Spleen (tissue), 11 donors: ENCODE measurements around the gene DIRAS3. TPM values are rescaled to one million over a fixed set of nuclear protein-coding genes. Genes with fewer than 3 reads are reported as not detected.
A peak's percentile ranks its signal among the peaks of the same experiment; 100 is the strongest.

ENCODE experiments used
- DNase-seq: peaks from one replicate; pipeline ENCODE4 v3.0.0-alpha.2; 2020
- H3K27ac ChIP-seq, 8 donors: fragments of 200-600 bp; sonication (generic) in 7 of 8; 1 replicate in 4 of 8; 2 replicates in 4 of 8; pipeline versions ENCODE4 v1.5.0 to v1.8.0; 2016 to 2021; ENCODE audit warnings: inconsistent platforms in 4 of 8, mild to moderate bottlenecking in 4 of 8, moderate library complexity in 1 of 8
- H3K27me3 ChIP-seq, 7 donors: fragments of 200-600 bp; sonication (generic) in 6 of 7; replicated peaks in 1 of 7; 1 replicate in 4 of 7; 2 replicates in 3 of 7; pipeline versions ENCODE4 v1.5.0 to v1.8.0; 2016 to 2021; ENCODE audit warnings: inconsistent platforms in 3 of 7, mild to moderate bottlenecking in 1 of 7
- H3K36me3 ChIP-seq, 6 donors: fragments of 200-600 bp; sonication (generic) in 5 of 6; 1 replicate in 4 of 6; 2 replicates in 2 of 6; pipeline versions ENCODE4 v1.5.0 to v1.8.0; 2016 to 2021; ENCODE audit warnings: inconsistent platforms in 2 of 6
- H3K4me1 ChIP-seq, 6 donors: fragments of 200-600 bp; sonication (generic) in 5 of 6; 1 replicate in 3 of 6; 2 replicates in 3 of 6; pipeline versions ENCODE4 v1.5.0 to v1.8.0; 2016 to 2021; ENCODE audit warnings: inconsistent platforms in 3 of 6
- H3K4me3 ChIP-seq, 8 donors: fragments of 200-600 bp; sonication (generic) in 7 of 8; 1 replicate in 4 of 8; 2 replicates in 4 of 8; pipeline versions ENCODE4 v1.5.0 to v1.8.0; 2016 to 2021; ENCODE audit warnings: inconsistent platforms in 4 of 8, mild to moderate bottlenecking in 4 of 8, moderate library complexity in 2 of 8
- H3K9me3 ChIP-seq, 8 donors: fragments of 200-600 bp; sonication (generic) in 7 of 8; 1 replicate in 4 of 8; 2 replicates in 4 of 8; pipeline versions ENCODE4 v1.5.0 to v1.8.0; 2016 to 2021; ENCODE audit warnings: inconsistent platforms in 4 of 8
- CTCF ChIP-seq, 11 experiments: fragments of 200-600 bp in 7 of 11; fragments of 450-650 bp in 4 of 11; sonication (generic) in 4 of 11; IDR thresholded peaks in 8 of 11; conservative IDR thresholded peaks in 3 of 11; 1 replicate in 7 of 11; 2 replicates in 4 of 11; pipeline versions ENCODE4 v1.4.0 to v1.8.0; 2016 to 2021; ENCODE audit warnings: antibody characterized with exemption in 11 of 11, inconsistent platforms in 4 of 11, mild to moderate bottlenecking in 1 of 11
- POLR2A ChIP-seq, 3 donors: fragments of 450-650 bp; IDR thresholded peaks; one replicate each; pipeline ENCODE4 v1.5.1; 2017; ENCODE audit warnings: antibody characterized with exemption in 3 of 3, mild to moderate bottlenecking in 1 of 3
- POLR2AphosphoS5 ChIP-seq, 3 donors: sonication (generic); formaldehyde crosslinking; IDR thresholded peaks; one replicate each; pipeline ENCODE4 v1.5.1; 2017; ENCODE audit warnings: antibody characterized with exemption in 3 of 3
- WGBS, 5 donors: extraction: QIAGEN DNeasy Blood & Tissue Kit in 3 of 5; methylation state at CpG; one replicate each; pipeline versions ENCODE4 v1.1.5 to v1.1.7; 2013 to 2018; 5-methylcytosine and 5-hydroxymethylcytosine counted together
- intact Hi-C: fragments of 100-400 bp; cut with DNase I; formaldehyde crosslinking; loops from one replicate; pipeline ENCODE4 v1.15.0; 2023; ENCODE audit warnings: low total_unique reads
- polyA plus RNA-seq, 3 donors: library from polyadenylated mRNA; stranded (reverse); fragments of 200-250 nt; gene quantifications; one replicate each; pipeline ENCODE4 v1.2.1, GENCODE V29; 2013
- total RNA-seq, 7 donors: library from RNA; depleted of rRNA in 3 of 7; stranded (reverse); fragments of >200 nt in 3 of 7; fragmentation: NEBNext Ultra II Directional in 4 of 7; extraction: Animal tissue kit (Norgen Biotek cat#: 25700) in 4 of 7; gene quantifications; one replicate each; pipeline versions ENCODE4 v1.1.0 to v1.2.1, GENCODE V29; 2016 to 2021
- donor health status: healthy with polysubstance abuse.
- donor health status: DM: no; HTN: no; CAD: no; lungs with moderate emphysema.
- donor health status: DM: no; HTN: no; CAD: no.
- donor health status: Bipolar disorder and iron deficiency.
- donor health status: healthy.
- donor health status: DM: no; HTN: no; CAD: no.
- donor health status: DM: yes; HTN: yes; CAD: no.

Gene DIRAS3
- total and polyA plus RNA-seq, 10 donors, result 0.92 to 3.0 (median 1.5) TPM

- H3K27me3 ChIP-seq, result no peaks in the 10 kb centered on the region
- intact Hi-C loops, result no loop called here
- H3K4me1 ChIP-seq, result no peaks in the 10 kb centered on the region
- no peak overlapping the region for H3K27ac ChIP-seq
- no peaks in the 10 kb centered on the region for H3K9me3 ChIP-seq
- H3K36me3 ChIP-seq, result no peaks in the 10 kb centered on the region
- no peak overlapping the region for H3K4me3 ChIP-seq
- no peak for DNase-seq
- WGBS, 5 donors, result 67 to 90% (median 74%) methylated on average over 1 of the region's 1 CpG
- TF ChIP-seq POLR2AphosphoS5 (IDR thresholded peaks at IDR 0.05) (no peak), CTCF (IDR thresholded peaks at IDR 0.05 in 8 of 11, conservative IDR thresholded peaks at IDR 0.05 in 3 of 11) (no peak), POLR2A (IDR thresholded peaks at IDR 0.05) (no peak)
Measured at GRCh38 chr1:68085752-68086151, 35.3 kb upstream of the DIRAS3 start.

GRCh38 chr1:68083686-68084085 is 33.3 kb upstream of the DIRAS3 start:
- H3K27me3 ChIP-seq, result no peaks in the 10 kb centered on the region
- no peaks in the 10 kb centered on the region for H3K36me3 ChIP-seq
- H3K9me3 ChIP-seq, result no peaks in the 10 kb centered on the region
- intact Hi-C loops, result no loop called here
- no peak overlapping the region for H3K4me3 ChIP-seq
- WGBS, 5 donors, result 39 to 63% (median 50%) methylated on average over 2 of the region's 2 CpGs
- no peak overlapping the region for H3K27ac ChIP-seq
- no peak for DNase-seq
- TF ChIP-seq CTCF (IDR thresholded peaks at IDR 0.05 in 8 of 11, conservative IDR thresholded peaks at IDR 0.05 in 3 of 11), result no peak
- TF ChIP-seq POLR2A (IDR thresholded peaks at IDR 0.05), result no peak
- no peak for TF ChIP-seq POLR2AphosphoS5 (IDR thresholded peaks at IDR 0.05)
- no peaks in the 10 kb centered on the region for H3K4me1 ChIP-seq

GRCh38 chr1:68081775-68082283 is 31.4 kb upstream of the DIRAS3 start:
- Histone ChIP-seq H3K4me1 (no peaks in the 10 kb centered on the region), H3K27me3 (no peaks in the 10 kb centered on the region), H3K27ac (no peak overlapping the region), H3K4me3 (no peak overlapping the region), H3K9me3 (no peaks in the 10 kb centered on the region), H3K36me3 (no peaks in the 10 kb centered on the region)
- TF ChIP-seq POLR2A (IDR thresholded peaks at IDR 0.05) (no peak), CTCF (IDR thresholded peaks at IDR 0.05 in 8 of 11, conservative IDR thresholded peaks at IDR 0.05 in 3 of 11) (no peak), POLR2AphosphoS5 (IDR thresholded peaks at IDR 0.05) (no peak)
- DNase-seq, result no peak
- intact Hi-C loops, result no loop called here

DNA sequence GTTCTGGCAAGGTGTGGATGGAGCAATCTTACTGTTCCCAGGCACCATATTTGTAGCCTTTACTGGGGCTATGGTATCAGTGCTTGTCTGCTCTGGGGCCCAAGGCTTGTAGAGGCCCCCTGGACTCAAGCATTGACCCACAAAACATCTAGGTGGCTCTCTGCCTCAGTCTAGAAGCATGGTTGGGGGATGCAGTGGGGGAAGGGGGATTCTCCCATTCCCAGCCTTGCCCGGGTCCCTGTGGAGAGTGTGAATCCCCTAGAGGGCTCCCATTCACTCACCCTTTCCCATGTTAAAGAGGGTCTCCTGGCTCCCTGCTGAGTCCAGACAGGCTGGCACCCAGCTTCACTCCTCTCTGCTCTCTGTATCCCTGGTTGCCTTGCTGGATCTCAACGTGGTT is 28.2 kb upstream of the DIRAS3 start:
- Histone ChIP-seq H3K9me3 (peaks cover 0 to 8% (median 0%) of the 10 kb centered on the region in 8 donors), H3K27ac (no peak overlapping the region), H3K4me1 (no peaks in the 10 kb centered on the region), H3K4me3 (no peak overlapping the region), H3K36me3 (no peaks in the 10 kb centered on the region), H3K27me3 (no peaks in the 10 kb centered on the region)
- intact Hi-C loops, result no loop called here
- DNase-seq, result peak; percentile 41
- 74 to 92% (median 78%) methylated on average over 2 of the region's 2 CpGs for WGBS, 5 donors
- TF ChIP-seq CTCF (IDR thresholded peaks at IDR 0.05 in 8 of 11, conservative IDR thresholded peaks at IDR 0.05 in 3 of 11) (no peak), POLR2A (IDR thresholded peaks at IDR 0.05) (no peak), POLR2AphosphoS5 (IDR thresholded peaks at IDR 0.05) (no peak)
